ENCODE results near the gene C1orf167. TPM values are rescaled to one million over a fixed set of nuclear protein-coding genes. Genes with fewer than 3 reads are reported as not detected.
A peak's percentile ranks its signal among the peaks of the same experiment; 100 is the strongest.

The C1orf167 gene
- polyA plus RNA-seq (2013, experiment 1 of 2) = 0.77 TPM
- 0.60 TPM for polyA plus RNA-seq (2013, experiment 2 of 2)

- WGBS, 2 donors (ENCODE audit: extremely low coverage in 2 of 2, insufficient read length in 2 of 2, insufficient replicate concordance in 1 of 2) = no CpG with 5 or more reads among the region's 29 CpGs
- H3K14ac ChIP-seq (ENCODE audit: low read length) = peak within 1 kb of the TSS; percentile 63
- peak within 1 kb of the TSS; percentile 91 for H2BK15ac ChIP-seq (ENCODE audit: low read length)
- peaks cover 0 to 6% of the 10 kb centered on the region in 2 donors for H3K4me1 ChIP-seq (ENCODE audit: control insufficient read depth in 2 of 2, insufficient read depth in 1 of 2, low read depth in 1 of 2, low read length in 2 of 2)
- H3K4ac ChIP-seq (ENCODE audit: low read length) = peak within 1 kb of the TSS; percentile 27
- no peak within 1 kb of the TSS for H2BK5ac ChIP-seq (ENCODE audit: low read length)
- H3K27ac ChIP-seq (replicated peaks; ENCODE audit: low read length) = no peak within 1 kb of the TSS
- H3K9ac ChIP-seq (ENCODE audit: low read depth, low read length, poor library complexity) = peak within 1 kb of the TSS; percentile 65
- H3K36me3 ChIP-seq (replicated peaks in 1 of 2; ENCODE audit: control insufficient read depth in 2 of 2, insufficient read depth in 2 of 2, low read length in 2 of 2) = no peaks in the 10 kb centered on the region
- peak within 1 kb of the TSS in 1 of 2 donors; percentile 22 for H3K4me3 ChIP-seq (ENCODE audit: low read length in 2 of 2)
- no peak within 1 kb of the TSS for H2BK120ac ChIP-seq (ENCODE audit: low read depth, low read length)
- peak within 1 kb of the TSS; percentile 44 for H3K4me2 ChIP-seq (ENCODE audit: insufficient read depth, low read length, poor library complexity, severe bottlenecking)
- H3K79me1 ChIP-seq (ENCODE audit: low read depth, low read length) = no peaks in the 10 kb centered on the region
- peak within 1 kb of the TSS; percentile 75 for H2AFZ ChIP-seq (ENCODE audit: low read length)
- H3K9me3 ChIP-seq (replicated peaks in 1 of 2; ENCODE audit: control insufficient read depth in 2 of 2, insufficient read depth in 1 of 2, low read depth in 1 of 2, low read length in 2 of 2) = peaks cover 0 to 3% of the 10 kb centered on the region in 2 donors
- peak within 1 kb of the TSS; percentile 43 for H4K91ac ChIP-seq (ENCODE audit: low read depth, low read length, poor library complexity)
- H4K8ac ChIP-seq (ENCODE audit: low read depth, low read length) = no peak within 1 kb of the TSS
- H2AK5ac ChIP-seq (ENCODE audit: low read depth, low read length) = peak within 1 kb of the TSS; percentile 71
- no peak for DNase-seq (ENCODE audit: low spot score)
- peak within 1 kb of the TSS; percentile 91 for H3K18ac ChIP-seq (ENCODE audit: low read length)
- peak within 1 kb of the TSS; percentile 81 for H3K23ac ChIP-seq (ENCODE audit: low read depth, low read length, poor library complexity)
- peaks cover 2 to 61% (median 8%) of the 10 kb centered on the region in 3 experiments for H3K27me3 ChIP-seq (ENCODE audit: control insufficient read depth in 3 of 3, insufficient read depth in 3 of 3, low read depth in 1 of 3, low read length in 3 of 3)
- H2BK12ac ChIP-seq (ENCODE audit: low read length) = peak within 1 kb of the TSS; percentile 94
Measured at GRCh38 chr1:11761988-11762406, at the start of gene C1orf167. Gene C1orf167 (plus strand): TSS chr1:11762193. CDS start chr1:11764401, 2,208 bp downstream.

- Histone ChIP-seq H4K8ac (ENCODE audit: low read depth, low read length) (no peak overlapping the region), H3K4me1 (ENCODE audit: control insufficient read depth in 2 of 2, insufficient read depth in 1 of 2, low read depth in 1 of 2, low read length in 2 of 2) (peaks cover 0 to 7% of the 10 kb centered on the region in 2 donors), H2BK15ac (ENCODE audit: low read length) (no peak overlapping the region), H2BK120ac (ENCODE audit: low read depth, low read length) (no peak overlapping the region), H3K79me1 (ENCODE audit: low read depth, low read length) (no peaks in the 10 kb centered on the region), H3K18ac (ENCODE audit: low read length) (no peak overlapping the region), H2AK5ac (ENCODE audit: low read depth, low read length) (no peak overlapping the region), H3K27me3 (ENCODE audit: control insufficient read depth in 3 of 3, insufficient read depth in 3 of 3, low read depth in 1 of 3, low read length in 3 of 3) (no peaks in the 10 kb centered on the region), H3K4me3 (ENCODE audit: low read length in 2 of 2) (no peak overlapping the region), H3K27ac (replicated peaks; ENCODE audit: low read length) (no peak overlapping the region), H3K4ac (ENCODE audit: low read length) (no peak overlapping the region), H3K23ac (ENCODE audit: low read depth, low read length, poor library complexity) (no peak overlapping the region), H3K4me2 (ENCODE audit: insufficient read depth, low read length, poor library complexity, severe bottlenecking) (no peak overlapping the region), H2BK5ac (ENCODE audit: low read length) (no peak overlapping the region), H3K36me3 (replicated peaks in 1 of 2; ENCODE audit: control insufficient read depth in 2 of 2, insufficient read depth in 2 of 2, low read length in 2 of 2) (peaks cover 6 to 93% of the 10 kb centered on the region in 2 donors), H4K91ac (ENCODE audit: low read depth, low read length, poor library complexity) (no peak overlapping the region), H2AFZ (ENCODE audit: low read length) (no peak overlapping the region), H2BK12ac (ENCODE audit: low read length) (no peak overlapping the region), H3K9me3 (replicated peaks in 1 of 2; ENCODE audit: control insufficient read depth in 2 of 2, insufficient read depth in 1 of 2, low read depth in 1 of 2, low read length in 2 of 2) (no peaks in the 10 kb centered on the region), H3K14ac (ENCODE audit: low read length) (peak overlapping the region; percentile 65), H3K9ac (ENCODE audit: low read depth, low read length, poor library complexity) (no peak overlapping the region)
- DNase-seq (ENCODE audit: low spot score) = no peak
- WGBS, 2 donors (ENCODE audit: extremely low coverage in 2 of 2, insufficient read length in 2 of 2, insufficient replicate concordance in 1 of 2) = no CpG with 5 or more reads among the region's 8 CpGs
Measured at GRCh38 chr1:11712285-11712684, 49.7 kb upstream of the C1orf167 start.

- H2BK120ac ChIP-seq (ENCODE audit: low read depth, low read length) = no peak overlapping the region
- H2AK5ac ChIP-seq (ENCODE audit: low read depth, low read length) = no peak overlapping the region
- H2AFZ ChIP-seq (ENCODE audit: low read length) = no peak overlapping the region
- H3K79me1 ChIP-seq (ENCODE audit: low read depth, low read length) = no peaks in the 10 kb centered on the region
- H3K4ac ChIP-seq (ENCODE audit: low read length) = no peak overlapping the region
- no peak overlapping the region for H3K4me2 ChIP-seq (ENCODE audit: insufficient read depth, low read length, poor library complexity, severe bottlenecking)
- peaks cover 6 to 85% of the 10 kb centered on the region in 2 donors for H3K36me3 ChIP-seq (replicated peaks in 1 of 2; ENCODE audit: control insufficient read depth in 2 of 2, insufficient read depth in 2 of 2, low read length in 2 of 2)
- H3K27me3 ChIP-seq (ENCODE audit: control insufficient read depth in 3 of 3, insufficient read depth in 3 of 3, low read depth in 1 of 3, low read length in 3 of 3) = no peaks in the 10 kb centered on the region
- H3K4me3 ChIP-seq (ENCODE audit: low read length in 2 of 2) = no peak overlapping the region
- H3K9me3 ChIP-seq (replicated peaks in 1 of 2; ENCODE audit: control insufficient read depth in 2 of 2, insufficient read depth in 1 of 2, low read depth in 1 of 2, low read length in 2 of 2) = no peaks in the 10 kb centered on the region
- no peak overlapping the region for H3K23ac ChIP-seq (ENCODE audit: low read depth, low read length, poor library complexity)
- no peak overlapping the region for H3K27ac ChIP-seq (replicated peaks; ENCODE audit: low read length)
- H3K4me1 ChIP-seq (ENCODE audit: control insufficient read depth in 2 of 2, insufficient read depth in 1 of 2, low read depth in 1 of 2, low read length in 2 of 2) = no peaks in the 10 kb centered on the region
- no peak overlapping the region for H3K18ac ChIP-seq (ENCODE audit: low read length)
- no peak overlapping the region for H4K91ac ChIP-seq (ENCODE audit: low read depth, low read length, poor library complexity)
- H4K8ac ChIP-seq (ENCODE audit: low read depth, low read length) = no peak overlapping the region
- no peak overlapping the region for H2BK5ac ChIP-seq (ENCODE audit: low read length)
- WGBS, 2 donors (ENCODE audit: extremely low coverage in 2 of 2, insufficient read length in 2 of 2, insufficient replicate concordance in 1 of 2) = no CpG with 5 or more reads among the region's 11 CpGs
- no peak for DNase-seq (ENCODE audit: low spot score)
- H3K9ac ChIP-seq (ENCODE audit: low read depth, low read length, poor library complexity) = no peak overlapping the region
- no peak overlapping the region for H2BK15ac ChIP-seq (ENCODE audit: low read length)
- H3K14ac ChIP-seq (ENCODE audit: low read length) = no peak overlapping the region
- no peak overlapping the region for H2BK12ac ChIP-seq (ENCODE audit: low read length)
Measured at GRCh38 chr1:11713095-11713494, 48.9 kb upstream of the C1orf167 start.

GRCh38 chr1:11714831-11715575 lies 47.0 kb upstream of the C1orf167 start:
- no CpG with 5 or more reads among the region's 24 CpGs for WGBS, 2 donors (ENCODE audit: extremely low coverage in 2 of 2, insufficient read length in 2 of 2, insufficient replicate concordance in 1 of 2)
- Histone ChIP-seq H3K23ac (ENCODE audit: low read depth, low read length, poor library complexity) (no peak overlapping the region), H4K91ac (ENCODE audit: low read depth, low read length, poor library complexity) (no peak overlapping the region), H3K18ac (ENCODE audit: low read length) (no peak overlapping the region), H3K27me3 (ENCODE audit: control insufficient read depth in 3 of 3, insufficient read depth in 3 of 3, low read depth in 1 of 3, low read length in 3 of 3) (no peaks in the 10 kb centered on the region), H2BK15ac (ENCODE audit: low read length) (no peak overlapping the region), H3K36me3 (replicated peaks in 1 of 2; ENCODE audit: control insufficient read depth in 2 of 2, insufficient read depth in 2 of 2, low read length in 2 of 2) (peaks cover 1 to 78% of the 10 kb centered on the region in 2 donors), H3K14ac (ENCODE audit: low read length) (peak overlapping the region; percentile 33), H3K4me1 (ENCODE audit: control insufficient read depth in 2 of 2, insufficient read depth in 1 of 2, low read depth in 1 of 2, low read length in 2 of 2) (no peaks in the 10 kb centered on the region), H4K8ac (ENCODE audit: low read depth, low read length) (no peak overlapping the region), H3K4me2 (ENCODE audit: insufficient read depth, low read length, poor library complexity, severe bottlenecking) (no peak overlapping the region), H3K79me1 (ENCODE audit: low read depth, low read length) (no peaks in the 10 kb centered on the region), H3K4me3 (ENCODE audit: low read length in 2 of 2) (no peak overlapping the region), H2BK5ac (ENCODE audit: low read length) (no peak overlapping the region), H2BK12ac (ENCODE audit: low read length) (no peak overlapping the region), H3K4ac (ENCODE audit: low read length) (no peak overlapping the region), H3K9me3 (replicated peaks in 1 of 2; ENCODE audit: control insufficient read depth in 2 of 2, insufficient read depth in 1 of 2, low read depth in 1 of 2, low read length in 2 of 2) (no peaks in the 10 kb centered on the region), H3K27ac (replicated peaks; ENCODE audit: low read length) (no peak overlapping the region), H2AK5ac (ENCODE audit: low read depth, low read length) (no peak overlapping the region), H3K9ac (ENCODE audit: low read depth, low read length, poor library complexity) (peak overlapping the region; percentile 21), H2AFZ (ENCODE audit: low read length) (no peak overlapping the region), H2BK120ac (ENCODE audit: low read depth, low read length) (no peak overlapping the region)
- no peak for DNase-seq (ENCODE audit: low spot score)

All from neuronal stem cell (in vitro differentiated cells).